GM18909 (cell line): ENCODE results near the gene ZDHHC8.

Experiments used
- ATAC-seq: cut with Tn5 transposase; IDR thresholded peaks from one replicate; pipeline ENCODE4 v1.9.1; 2021; ENCODE audit warnings: mild to moderate bottlenecking; ENCODE audit not compliant: unreplicated experiment, poor library complexity

ZDHHC8 gene

DNA sequence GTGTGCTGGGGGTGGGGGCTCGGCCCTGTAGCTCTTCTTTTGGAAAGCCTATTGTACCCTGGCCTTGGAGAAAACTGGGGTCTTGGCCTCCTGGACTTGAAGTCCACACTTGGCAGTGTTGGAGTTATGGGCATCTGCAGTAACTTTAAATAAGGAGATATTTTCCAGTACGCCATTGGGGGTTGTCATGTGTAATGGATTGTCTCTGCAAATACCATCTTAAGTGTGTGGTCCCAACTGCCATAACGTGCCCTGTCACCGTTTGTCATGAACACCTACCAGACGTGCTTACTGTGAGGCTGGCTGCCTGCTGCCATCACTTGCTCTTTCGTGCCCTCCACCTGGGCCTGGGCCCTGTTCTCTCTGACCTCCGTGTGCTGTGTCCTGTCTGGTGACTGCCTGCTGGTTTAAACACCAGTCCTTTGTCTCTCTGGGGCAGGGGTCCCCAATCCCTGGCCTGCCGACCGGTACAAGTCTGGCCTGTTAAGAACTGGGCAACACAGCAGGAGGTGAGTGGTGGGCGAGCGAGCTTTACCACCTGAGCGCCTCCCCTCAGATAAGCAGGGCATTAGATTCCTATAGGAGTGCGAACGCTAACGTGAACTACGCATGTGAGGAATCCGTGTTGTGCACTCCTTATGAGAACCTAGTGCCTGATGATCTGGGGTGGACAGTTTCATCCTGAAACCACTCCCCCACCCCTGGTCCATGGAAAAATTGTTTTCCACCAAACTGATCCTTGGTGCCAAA is 3.6 kb upstream of the ZDHHC8 start:
- ATAC-seq, result no peak

DNA sequence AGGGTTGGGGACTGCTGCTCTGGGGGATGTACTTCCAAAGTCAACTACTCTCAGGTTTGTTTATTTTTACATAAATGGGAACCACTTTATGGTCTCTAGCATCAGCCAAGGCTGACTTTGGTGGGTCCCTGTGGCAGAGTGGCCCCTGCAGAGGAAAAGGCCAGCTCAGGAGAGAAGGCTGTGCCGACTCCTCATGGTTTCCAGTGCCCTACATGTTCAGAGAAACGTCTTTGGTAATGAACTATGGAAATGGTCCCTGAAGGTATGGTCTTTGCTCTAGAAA is 3.0 kb upstream of the ZDHHC8 start:
- no peak for ATAC-seq

DNA sequence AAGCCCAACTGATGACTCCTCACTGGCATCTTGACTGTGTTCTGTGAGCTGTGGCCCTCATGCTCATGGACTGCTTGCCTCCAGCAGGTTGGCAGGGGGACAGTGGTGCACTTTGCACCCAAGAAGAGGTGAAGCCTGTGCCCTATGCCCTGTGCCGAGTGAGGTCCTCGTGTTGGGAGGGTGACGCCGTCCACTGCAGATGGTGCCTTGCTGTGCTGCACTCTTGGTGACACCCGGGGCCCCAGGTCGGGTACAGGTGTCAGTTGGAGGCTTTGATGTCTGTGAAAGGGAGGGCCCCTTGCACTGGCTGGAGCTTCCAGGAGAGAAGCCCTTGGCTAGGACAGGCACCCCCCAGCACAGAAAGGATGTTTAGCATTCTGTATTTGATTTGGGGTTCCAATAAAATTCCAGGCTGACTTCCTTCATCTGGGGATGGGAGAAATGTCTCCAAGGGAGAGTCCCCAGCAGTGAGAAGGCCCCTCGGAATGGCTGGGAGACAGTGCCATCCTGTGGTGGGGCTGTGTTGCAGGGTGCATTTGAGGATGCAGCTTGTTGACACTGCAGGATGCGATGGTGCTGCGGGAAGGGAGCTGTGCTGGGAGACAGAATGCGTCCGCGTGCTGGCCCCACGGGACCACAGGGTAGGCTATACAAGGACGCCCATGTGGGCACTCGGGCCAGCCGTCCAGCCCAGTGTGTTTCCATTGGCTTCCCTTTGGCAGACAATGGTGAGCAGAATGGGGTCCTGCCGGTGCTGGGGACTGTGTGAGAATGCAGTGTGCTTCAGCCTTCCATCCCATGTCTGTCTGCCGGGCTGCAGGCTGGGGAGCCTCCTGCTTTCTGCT is 2.5 kb upstream of the ZDHHC8 start:
- ATAC-seq, result no peak

DNA sequence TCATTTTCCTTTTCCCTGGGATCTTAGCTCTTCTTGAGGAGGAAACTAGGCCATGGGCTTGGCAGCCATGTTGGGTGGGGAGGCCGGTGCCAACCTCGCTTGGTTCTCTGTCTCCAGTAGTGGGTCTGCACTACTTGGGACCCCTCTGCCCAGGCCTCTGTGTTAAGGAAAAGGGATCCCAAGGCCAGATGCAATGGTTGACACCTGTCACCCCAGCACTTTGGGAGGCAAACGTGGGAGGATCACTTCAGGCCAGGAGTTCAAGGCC is 1.9 kb upstream of the ZDHHC8 start:
- no peak for ATAC-seq

DNA sequence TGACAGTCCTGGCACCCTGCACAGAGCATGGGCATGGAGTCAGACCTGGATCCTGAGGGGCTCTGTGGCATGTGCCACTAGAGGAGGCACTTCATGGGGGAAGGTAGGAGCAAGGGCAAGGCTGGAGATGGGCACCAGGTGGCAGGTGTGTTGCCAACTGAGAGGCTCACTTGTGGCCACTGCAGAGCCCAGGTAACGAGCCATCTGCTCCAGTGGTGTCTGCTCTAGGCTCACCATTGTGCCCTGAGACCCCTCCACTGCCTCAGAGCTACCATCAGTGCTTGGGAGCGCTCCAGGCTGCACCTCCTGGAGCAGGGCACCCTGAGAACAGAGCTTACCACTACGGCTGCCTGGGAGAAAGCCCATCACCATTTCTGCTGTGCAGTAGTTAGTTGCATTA is 1.3 kb upstream of the ZDHHC8 start:
- no peak for ATAC-seq

DNA sequence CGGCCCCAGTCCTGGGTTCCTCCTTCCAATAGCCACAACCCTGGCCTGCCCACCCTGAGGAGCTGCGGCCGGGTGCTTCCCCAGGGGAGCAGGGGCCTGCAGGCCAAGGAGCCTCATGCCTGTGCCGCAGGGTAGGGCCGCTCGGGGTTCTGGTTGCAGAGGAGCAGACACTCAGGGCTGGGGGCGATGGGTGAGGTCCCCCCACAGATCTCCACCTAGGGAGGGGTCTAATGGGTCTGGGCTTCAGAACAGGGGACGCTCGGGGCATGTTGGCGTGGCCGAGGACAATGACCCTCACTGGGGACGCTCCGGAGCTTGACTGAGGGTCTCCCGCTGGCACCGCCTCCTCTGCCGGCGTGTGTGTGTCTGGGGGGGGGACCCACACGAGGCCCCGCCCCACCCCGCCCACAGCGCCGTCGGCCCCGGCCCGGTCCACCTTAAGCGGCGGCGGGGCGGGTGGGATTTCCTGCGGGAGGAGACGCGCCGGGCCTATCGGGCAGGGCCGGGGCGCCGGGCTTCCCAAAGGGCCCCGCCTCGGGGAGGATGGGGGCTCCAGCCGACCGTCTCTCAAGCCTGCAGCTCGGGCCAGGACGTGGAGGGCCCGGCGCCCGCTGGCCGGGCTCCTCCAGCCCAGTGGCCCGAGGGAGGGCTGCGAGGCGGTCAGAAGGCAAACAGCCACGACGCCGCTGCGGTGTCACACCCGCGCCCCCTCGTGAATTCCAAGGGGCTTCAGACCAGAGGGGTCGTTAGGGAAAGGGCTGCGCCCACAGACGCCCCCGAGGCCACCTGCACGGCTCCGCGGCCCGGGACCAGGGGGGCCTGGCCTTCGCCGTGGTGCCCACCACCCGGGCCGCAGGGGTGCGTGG is 640 bp upstream of the ZDHHC8 start:
- peak; percentile 50 for ATAC-seq

DNA sequence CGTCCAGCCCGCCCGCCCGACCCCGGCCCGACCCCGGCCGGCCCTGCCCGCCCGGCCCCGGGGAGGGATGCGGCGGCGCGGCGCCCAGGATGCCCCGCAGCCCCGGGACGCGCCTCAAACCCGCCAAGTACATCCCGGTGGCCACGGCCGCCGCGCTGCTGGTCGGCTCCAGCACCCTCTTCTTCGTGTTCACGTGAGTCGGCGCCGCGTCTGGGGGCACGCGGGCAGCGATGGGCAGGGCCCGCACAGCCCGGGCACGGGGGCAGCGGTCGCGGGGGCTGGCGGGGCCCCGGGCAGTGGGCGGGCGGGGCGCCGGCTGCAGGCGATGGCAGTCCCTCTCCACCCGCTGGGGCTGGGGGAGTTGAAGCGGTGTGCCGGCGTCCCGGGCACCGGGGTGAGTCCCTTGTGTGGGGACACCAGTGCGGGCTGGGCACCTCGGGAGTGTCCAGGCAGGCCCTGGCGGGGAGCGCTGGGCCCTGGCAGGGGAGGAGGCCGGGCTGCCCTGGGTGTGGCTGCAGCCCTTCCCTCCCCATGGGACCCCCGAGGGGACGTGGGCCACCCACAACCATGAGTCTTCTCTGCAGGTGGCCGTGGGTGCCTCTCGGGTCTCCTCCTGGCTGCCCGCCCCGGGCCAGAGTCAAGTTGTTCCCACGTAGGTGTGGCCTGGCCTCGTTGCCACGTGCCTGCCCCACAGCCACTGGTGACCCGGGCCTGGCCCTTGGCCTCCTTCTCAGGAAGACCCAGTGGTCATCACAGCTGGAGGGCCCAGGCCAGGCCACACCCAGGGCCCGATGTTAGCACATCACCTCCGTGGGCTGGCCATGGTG is 468 bp downstream of the ZDHHC8 start:
- ATAC-seq, result peak; percentile 20

DNA sequence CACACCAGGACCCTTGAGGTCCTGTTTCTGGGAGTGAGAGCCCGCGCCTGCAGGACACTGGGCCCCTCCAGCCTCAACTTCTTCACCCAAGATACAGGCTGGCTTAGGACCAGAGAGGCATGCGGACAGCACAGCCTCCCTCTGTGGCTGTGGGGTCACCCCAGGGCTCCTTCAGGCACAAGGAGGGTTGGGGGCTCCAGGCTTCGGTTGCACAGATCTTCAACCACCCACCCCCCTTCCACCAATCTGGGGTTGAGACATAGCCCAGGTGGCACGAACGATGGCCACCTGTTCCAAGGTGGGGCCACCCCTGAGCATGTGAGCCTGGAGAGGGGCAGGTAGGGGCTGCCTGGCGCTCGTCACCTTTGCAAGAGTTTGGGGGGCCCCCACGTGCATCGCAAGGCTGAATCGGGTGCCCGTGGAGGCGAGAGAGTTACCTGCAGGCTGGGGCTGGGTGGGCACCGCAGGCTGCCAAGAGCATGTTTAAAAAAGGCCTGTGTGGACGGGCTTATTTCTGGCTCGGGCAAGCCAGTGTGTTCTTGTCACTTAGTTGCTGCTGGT is 1.2 kb downstream of the ZDHHC8 start:
- no peak for ATAC-seq

DNA sequence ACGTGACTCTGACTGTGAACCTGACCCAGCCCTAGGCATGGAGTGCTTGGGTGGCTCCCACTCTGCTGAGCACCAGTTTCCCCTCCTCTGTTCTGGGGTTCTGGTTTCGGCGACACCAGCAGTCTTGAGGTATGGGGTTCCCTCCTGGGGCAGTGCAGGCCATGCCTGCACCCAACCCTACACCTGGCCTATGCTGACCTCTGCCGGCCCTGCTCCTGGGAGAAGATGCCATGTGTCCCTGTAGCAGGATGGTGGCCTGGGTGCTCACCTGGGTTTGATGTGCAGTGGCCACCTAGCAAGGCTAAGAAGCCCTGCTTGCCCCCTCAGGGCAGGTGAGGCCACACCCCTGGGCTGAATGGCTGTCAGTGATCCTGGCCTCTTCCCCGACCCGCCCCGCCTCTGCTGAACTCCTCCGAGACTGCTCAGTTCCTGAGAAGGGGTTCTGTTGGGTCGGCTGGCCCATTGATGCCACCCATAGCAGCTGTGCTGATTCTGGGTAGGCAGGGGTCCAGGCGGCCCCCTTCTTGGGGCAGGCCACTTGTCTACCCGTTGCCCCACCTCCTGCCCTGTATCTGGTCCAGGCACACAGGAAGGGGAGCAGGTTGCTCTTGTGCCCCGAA is 2.4 kb downstream of the ZDHHC8 start:
- no peak for ATAC-seq

DNA sequence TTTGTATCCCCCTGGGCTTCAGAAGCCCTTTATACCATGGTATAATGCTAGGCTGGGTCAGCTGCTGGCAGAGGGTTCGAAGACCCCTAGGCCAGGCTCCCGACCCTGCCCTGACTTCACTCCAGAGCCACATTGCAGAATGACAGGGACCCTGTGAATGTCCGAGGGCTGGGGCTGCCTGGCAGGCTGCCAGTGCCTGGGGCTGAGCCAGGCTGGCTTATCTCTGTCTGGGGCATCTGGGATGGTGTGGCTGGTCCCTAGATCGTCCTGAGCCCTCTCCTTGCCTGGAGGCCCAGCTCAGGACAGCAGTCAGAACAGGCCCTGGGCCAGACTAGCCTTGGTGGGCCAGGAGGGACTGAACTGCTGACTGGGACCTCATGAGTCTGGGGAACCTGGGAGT is 3.7 kb downstream of the ZDHHC8 start:
- no peak for ATAC-seq

DNA sequence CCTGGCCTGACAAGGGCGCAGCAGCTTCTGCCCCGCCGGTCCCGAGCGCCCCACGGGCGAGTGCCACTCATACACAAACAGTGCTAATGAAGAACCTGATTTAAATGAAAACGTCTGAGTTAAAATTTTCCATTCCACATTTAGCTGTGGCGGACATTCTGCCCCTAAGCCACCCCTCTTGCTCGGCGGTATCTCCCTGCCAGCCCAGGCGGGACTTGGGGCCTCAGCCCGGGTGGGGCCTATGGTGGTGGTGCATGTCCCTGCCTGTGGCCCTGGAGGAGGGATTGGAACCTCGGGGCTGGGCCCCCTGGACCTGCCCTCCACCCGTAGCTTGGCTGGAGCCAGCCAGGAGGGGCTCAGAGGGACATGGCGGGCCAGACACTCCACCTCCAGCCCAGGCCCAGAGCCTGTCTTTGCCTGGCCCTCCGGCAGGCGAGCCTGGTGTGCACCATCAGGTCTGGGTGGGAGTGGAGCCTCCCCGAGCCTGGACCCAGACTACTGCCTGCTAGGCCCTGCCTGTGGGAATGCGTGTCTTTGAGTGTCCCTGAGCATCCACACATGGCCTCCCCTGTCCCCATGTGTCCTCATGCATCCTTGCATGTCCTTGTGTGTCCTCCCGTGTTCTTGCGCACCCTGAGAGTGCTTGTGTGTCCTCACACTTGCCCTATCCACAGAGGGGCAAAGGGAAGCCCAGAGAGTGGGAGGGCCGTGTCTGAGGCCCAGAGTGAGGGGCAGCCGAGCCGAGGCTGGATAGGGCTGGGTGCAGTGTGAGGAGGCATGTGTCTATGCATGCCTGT is 4.4 kb downstream of the ZDHHC8 start:
- ATAC-seq, result no peak

DNA sequence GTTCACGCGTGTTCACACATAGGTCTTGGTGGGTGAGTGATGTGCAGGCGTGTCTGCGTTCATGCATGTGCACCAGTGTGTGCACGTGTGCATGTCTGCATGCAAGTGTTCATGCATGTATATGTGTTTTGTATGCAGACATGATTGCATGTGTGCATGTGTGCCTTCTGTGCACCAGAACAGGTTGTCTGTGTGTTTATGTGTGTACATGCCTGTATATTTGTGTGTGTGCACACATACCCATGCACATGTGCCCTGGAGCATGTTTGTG is 4.9 kb downstream of the ZDHHC8 start:
- ATAC-seq, result no peak

DNA sequence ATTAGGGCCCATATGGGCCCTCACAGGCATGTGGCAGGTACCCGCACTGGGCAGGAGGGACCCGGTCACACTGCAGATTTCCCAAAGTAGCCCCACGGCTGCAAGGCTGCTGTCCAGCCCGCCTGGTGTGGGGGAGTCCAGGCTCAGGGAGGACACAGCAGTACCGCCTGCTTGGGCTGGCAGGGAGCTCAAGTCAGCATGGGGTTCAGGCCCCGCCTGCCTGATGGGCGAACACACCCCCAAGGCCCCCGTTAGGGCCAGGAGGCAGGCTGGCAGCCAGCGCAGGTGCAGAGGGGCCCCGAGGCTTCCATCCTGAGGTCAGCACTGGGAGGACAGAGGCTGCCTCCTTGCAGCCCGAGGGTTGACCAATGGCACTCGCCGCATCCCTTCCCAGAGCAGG is 5.5 kb downstream of the ZDHHC8 start:
- no peak for ATAC-seq

DNA sequence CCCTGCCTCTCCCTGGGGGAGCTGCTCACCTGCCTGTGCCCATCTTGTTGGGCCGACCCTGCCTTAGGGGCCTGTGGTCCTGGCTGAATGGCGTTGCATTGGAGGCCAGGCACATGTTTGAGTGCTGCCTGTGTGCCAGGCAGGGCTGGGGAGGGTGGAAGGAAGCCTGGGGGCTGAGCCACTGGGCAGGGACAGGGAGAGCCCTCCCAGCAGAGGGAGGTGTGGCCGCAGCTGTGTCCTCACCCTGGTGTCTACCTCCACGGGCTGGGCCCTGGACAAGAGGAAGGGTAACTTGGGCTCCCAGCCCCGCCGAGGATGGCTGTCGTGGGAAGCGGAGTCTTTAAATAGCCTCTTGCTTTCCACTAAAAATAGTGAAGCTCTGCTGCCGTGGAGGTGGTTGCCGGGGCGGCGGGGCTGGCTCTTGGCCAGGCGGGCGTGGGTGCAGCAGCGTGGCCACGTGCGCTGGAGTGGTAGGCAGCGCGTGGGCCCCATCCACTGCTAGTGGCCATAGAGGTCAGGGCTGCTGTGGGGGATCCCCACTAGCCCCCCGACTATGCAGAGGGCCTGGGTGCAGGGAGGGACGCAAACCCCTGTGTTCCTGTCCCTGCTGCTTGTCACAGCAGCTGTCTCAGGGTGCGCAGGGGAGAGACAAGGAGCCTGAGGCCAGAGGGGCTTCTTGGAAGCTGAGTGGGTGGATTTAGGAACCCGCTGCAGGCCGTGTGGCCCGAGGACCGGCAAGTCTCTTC is 6.2 kb downstream of the ZDHHC8 start:
- no peak for ATAC-seq

DNA sequence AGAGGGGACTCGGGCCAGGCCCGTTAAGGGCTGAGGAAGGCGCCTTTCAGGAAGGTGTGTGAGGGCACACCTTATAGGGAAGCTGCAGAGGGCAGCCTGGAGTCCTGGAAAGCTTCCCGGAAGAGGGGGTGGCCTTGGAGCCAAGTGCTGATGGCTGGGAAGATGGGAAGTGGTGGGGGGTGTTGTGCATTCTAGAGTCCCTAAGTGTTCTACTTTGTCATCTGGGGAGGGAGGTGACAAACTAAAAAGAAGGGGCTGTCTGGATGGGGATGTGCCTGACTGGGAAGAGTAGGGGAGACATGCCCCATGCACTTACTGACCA is 6.8 kb downstream of the ZDHHC8 start:
- no peak for ATAC-seq

DNA sequence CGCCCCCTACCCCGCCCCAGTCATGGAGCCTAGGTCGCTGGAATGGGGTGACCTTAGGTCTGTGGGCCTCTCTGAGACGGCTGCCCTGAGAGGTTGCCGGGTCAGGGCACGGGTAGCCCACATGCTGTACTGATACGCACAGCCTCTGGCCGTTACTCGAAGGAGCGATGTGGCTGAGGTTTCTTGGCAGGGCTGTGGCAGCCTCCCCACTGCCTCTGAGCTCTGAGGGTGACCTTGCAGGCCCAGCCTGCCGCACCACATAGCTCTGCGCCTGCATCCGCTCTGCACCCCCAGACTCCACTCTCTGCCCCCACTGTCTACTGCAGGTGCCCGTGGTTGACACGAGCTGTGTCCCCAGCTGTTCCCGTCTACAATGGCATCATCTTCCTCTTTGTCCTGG is 7.3 kb downstream of the ZDHHC8 start:
- ATAC-seq, result no peak

DNA sequence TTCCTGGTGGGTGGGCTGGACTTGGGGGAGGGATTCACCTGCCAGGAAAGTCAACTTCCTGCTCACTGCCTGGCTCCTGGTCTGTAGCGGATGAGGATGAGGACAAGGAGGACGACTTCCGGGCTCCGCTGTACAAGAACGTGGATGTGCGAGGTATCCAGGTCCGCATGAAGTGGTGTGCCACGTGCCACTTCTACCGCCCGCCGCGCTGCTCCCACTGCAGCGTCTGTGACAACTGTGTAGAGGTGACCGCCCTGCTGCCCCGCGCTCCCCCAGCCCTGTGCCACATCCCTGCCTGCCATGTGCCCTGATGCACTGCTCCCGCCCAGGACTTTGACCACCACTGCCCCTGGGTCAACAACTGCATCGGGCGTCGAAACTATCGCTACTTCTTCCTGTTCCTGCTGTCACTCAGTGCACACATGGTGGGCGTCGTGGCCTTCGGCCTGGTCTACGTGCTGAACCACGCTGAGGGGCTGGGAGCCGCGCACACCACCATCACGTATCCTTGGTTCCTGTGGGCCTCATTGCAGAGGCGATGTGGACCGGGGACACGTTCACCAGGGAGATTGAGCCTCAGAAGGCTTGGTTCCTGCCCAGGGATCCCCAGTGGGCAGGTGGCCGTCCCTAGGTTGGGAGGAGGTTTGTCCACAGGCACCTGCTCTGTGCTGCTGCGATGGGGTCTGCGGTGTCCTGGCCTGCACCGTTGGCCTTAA is 7.9 kb downstream of the ZDHHC8 start:
- ATAC-seq, result no peak

DNA sequence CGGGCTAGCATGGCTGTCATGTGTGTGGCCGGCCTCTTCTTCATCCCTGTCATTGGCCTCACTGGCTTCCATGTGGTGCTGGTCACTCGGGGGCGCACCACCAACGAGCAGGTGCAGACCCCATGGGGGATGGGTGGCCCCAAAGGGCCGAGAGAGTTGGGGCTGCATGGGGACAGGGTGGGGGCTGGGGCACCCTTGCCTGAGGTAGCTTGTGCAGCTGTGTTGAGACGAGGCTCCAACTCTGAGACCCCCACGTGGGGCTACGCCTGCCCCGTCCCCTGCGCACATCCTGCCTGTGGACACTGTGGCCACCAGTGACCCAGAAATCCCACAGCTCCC is 8.5 kb downstream of the ZDHHC8 start:
- no peak for ATAC-seq
